ENCODE measurements around the gene DAAM1. TPM values are rescaled to one million over a fixed set of nuclear protein-coding genes. Genes with fewer than 3 reads are reported as not detected.

DAAM1 gene
- total and polyA plus RNA-seq, 10 donors = 8.3 to 76.1 (median 35.2) TPM

DNA sequence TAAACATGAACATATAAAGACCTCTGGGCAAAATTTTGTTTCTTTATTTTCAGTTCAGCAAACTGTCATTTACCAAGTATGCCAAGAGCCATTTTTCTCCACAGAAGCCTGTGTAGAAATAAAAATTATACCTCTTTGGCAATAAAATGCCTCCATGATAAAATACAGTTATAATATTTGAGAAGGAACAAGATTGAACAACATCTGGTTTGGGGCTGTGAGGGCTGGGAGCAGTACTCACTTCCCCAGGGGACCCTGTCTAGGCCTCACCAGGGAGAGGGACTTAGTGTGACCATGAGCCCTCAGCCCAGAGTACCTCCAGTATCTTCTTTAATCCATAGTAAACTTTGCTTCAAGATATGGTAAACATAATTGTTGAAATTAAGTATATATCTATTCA is 65.1 kb downstream of the DAAM1 start:
- H3K4me3 ChIP-seq = no peak overlapping the region
- H3K9me3 ChIP-seq = no peaks in the 10 kb centered on the region
- H3K4me1 ChIP-seq = peaks cover 9 to 33% (median 20%) of the 10 kb centered on the region in 6 donors
- intact Hi-C loops (cut with DNase I; ENCODE audit: low total_unique reads) = no loop called here
- no peak for DNase-seq
- H3K27ac ChIP-seq = peak overlapping the region in 3 of 8 donors; percentile 42 to 67 (median 43)
- H3K27me3 ChIP-seq (replicated peaks in 1 of 7) = no peaks in the 10 kb centered on the region
- TF ChIP-seq POLR2AphosphoS5 (IDR thresholded peaks at IDR 0.05) = no peak
- TF ChIP-seq POLR2A (IDR thresholded peaks at IDR 0.05) = no peak
- TF ChIP-seq, protein P1, sequence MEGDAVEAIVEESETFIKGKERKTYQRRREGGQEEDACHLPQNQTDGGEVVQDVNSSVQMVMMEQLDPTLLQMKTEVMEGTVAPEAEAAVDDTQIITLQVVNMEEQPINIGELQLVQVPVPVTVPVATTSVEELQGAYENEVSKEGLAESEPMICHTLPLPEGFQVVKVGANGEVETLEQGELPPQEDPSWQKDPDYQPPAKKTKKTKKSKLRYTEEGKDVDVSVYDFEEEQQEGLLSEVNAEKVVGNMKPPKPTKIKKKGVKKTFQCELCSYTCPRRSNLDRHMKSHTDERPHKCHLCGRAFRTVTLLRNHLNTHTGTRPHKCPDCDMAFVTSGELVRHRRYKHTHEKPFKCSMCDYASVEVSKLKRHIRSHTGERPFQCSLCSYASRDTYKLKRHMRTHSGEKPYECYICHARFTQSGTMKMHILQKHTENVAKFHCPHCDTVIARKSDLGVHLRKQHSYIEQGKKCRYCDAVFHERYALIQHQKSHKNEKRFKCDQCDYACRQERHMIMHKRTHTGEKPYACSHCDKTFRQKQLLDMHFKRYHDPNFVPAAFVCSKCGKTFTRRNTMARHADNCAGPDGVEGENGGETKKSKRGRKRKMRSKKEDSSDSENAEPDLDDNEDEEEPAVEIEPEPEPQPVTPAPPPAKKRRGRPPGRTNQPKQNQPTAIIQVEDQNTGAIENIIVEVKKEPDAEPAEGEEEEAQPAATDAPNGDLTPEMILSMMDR (IDR thresholded peaks at IDR 0.05 in 8 of 11, conservative IDR thresholded peaks at IDR 0.05 in 3 of 11) = no peak
- no peaks in the 10 kb centered on the region for H3K36me3 ChIP-seq

DNA sequence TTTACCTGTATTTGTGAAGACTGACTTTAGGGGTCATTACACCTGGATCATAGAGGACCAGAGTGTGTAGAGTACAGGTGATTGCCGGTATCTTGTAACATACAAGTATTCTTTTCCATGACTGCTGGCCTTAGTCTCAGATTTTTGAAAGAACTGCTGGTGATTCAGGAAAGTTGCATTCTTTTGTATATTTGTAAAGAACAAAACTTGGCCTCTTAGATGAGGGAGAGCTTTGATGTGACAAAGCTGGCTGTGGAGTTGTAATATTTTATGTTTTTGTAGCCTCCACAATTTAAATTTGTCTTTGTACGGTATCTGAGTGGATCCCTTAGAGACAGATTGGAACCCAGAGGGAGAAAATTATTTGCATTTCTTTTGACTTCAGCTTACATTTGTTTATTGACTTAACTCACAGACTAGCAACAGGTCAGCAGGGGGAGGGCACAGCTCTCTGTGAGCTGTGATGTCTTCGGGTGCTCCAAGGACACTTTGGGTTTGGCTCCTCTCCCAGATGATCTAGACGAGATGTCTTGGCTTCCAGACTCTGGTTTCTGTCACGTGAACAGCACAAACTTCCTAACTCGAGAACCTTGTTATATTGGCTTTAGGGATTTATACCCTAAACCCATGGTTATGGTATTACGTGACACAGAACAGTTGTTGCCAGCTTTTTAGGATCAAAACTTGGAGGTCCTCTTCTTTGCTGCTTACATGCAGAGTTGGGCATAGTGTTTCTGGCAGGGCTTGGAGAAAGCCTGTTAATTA is 65.9 kb downstream of the DAAM1 start:
- H3K27ac ChIP-seq = peak overlapping the region in 6 of 8 donors; percentile 28 to 67 (median 48)
- DNase-seq = no peak
- intact Hi-C loops (cut with DNase I; ENCODE audit: low total_unique reads) = no loop called here
- 43 to 70% (median 56%) methylated on average over 7 of the region's 7 CpGs for whole genome bisulfite sequencing, 5 donors
- H3K9me3 ChIP-seq = no peaks in the 10 kb centered on the region
- H3K4me3 ChIP-seq = no peak overlapping the region
- H3K36me3 ChIP-seq = no peaks in the 10 kb centered on the region
- H3K27me3 ChIP-seq (replicated peaks in 1 of 7) = no peaks in the 10 kb centered on the region
- TF ChIP-seq, protein P1 (IDR thresholded peaks at IDR 0.05 in 8 of 11, conservative IDR thresholded peaks at IDR 0.05 in 3 of 11) = no peak
- TF ChIP-seq POLR2AphosphoS5 (IDR thresholded peaks at IDR 0.05) = peak in 1 of 3 donors; percentile 21
- peaks cover 9 to 35% (median 20%) of the 10 kb centered on the region in 6 donors for H3K4me1 ChIP-seq

DNA sequence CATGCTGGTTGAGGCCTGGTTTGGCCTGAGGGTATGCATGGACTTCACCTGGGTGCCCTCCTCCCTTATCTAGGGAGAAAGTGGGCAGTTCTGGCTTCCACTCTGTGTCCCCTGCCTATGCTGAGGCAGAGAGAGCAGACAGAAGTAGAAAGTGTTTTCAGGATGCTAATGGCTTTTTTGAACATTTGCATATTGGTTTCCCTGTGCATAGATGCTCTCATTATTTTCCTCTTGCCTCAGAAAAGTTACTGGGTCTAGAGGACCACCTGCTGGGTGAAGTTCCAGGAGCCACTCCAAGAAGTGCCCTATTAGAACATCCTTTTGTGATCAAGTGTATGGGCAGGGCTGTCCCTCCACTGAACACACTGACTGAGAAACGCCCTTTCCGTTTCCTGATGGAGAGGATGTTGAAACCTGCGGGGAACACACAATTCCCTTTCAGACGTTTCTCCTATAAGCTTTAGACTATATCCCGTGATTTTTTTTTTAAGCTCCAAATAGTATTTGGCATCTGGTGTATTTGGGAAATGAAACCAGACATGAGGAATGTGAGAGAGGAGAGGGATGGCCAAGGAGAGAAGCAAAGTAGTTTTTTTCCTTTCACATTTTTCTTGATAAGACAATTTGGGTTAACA is 66.6 kb downstream of the DAAM1 start:
- 22 to 65% (median 37%) methylated on average over 5 of the region's 5 CpGs for WGBS, 5 donors
- DNase-seq = no peak
- Histone ChIP-seq H3K36me3 (no peaks in the 10 kb centered on the region), H3K27ac (peak overlapping the region in 6 of 8 donors; percentile 28 to 67 (median 48)), H3K9me3 (no peaks in the 10 kb centered on the region), H3K27me3 (replicated peaks in 1 of 7) (no peaks in the 10 kb centered on the region), H3K4me1 (peaks cover 9 to 40% (median 20%) of the 10 kb centered on the region in 6 donors), H3K4me3 (no peak overlapping the region)
- TF ChIP-seq POLR2A (IDR thresholded peaks at IDR 0.05) (no peak), POLR2AphosphoS5 (IDR thresholded peaks at IDR 0.05) (no peak)
- TF ChIP-seq, protein P1 (IDR thresholded peaks at IDR 0.05 in 8 of 11, conservative IDR thresholded peaks at IDR 0.05 in 3 of 11) = no peak
- intact Hi-C loops (cut with DNase I; ENCODE audit: low total_unique reads) = no loop called here

DNA sequence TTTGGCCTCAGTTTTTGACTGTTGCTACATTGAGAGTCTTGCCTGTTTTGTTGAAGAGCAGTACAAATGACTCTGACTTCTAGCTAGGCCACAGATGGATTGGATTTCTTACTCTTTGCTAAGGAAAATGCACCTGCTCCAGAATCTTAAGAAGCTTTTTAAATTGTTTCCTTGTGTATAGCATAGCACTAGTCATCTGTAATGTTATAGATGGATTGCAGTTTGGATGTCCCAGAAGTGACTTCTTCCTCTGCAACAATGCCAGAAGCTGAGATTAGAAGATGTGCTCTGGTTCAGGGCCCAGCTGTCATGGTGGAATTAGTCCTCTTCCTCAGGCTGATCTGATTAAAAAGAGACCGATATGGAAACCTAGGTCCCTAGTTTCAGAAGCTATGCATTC is 67.9 kb downstream of the DAAM1 start:
- 91 to 100% (median 93%) methylated on average over 1 of the region's 1 CpG for WGBS, 5 donors
- H3K9me3 ChIP-seq = no peaks in the 10 kb centered on the region
- intact Hi-C loops (cut with DNase I; ENCODE audit: low total_unique reads) = no loop called here
- peaks cover 9 to 40% (median 20%) of the 10 kb centered on the region in 6 donors for H3K4me1 ChIP-seq
- no peaks in the 10 kb centered on the region for H3K36me3 ChIP-seq
- H3K27ac ChIP-seq = no peak overlapping the region
- no peak for TF ChIP-seq POLR2A (IDR thresholded peaks at IDR 0.05)
- TF ChIP-seq, protein P1 (IDR thresholded peaks at IDR 0.05 in 8 of 11, conservative IDR thresholded peaks at IDR 0.05 in 3 of 11) = no peak
- TF ChIP-seq POLR2AphosphoS5 (IDR thresholded peaks at IDR 0.05) = no peak
- no peak overlapping the region for H3K4me3 ChIP-seq
- no peaks in the 10 kb centered on the region for H3K27me3 ChIP-seq (replicated peaks in 1 of 7)
- DNase-seq = no peak

Measured in spleen (tissue), 11 donors.